RPMI7951 (cell line): ENCODE results near the gene KRT80. TPM values are rescaled to one million over a fixed set of nuclear protein-coding genes. Genes with fewer than 3 reads are reported as not detected.
A peak's percentile ranks its signal among the peaks of the same experiment; 100 is the strongest.

Experiments used
- DNase-seq: peaks from one replicate; pipeline ENCODE4 v3.0.0-alpha.2; 2012; ENCODE audit warnings: low read depth
- total RNA-seq: library from RNA; depleted of rRNA; stranded (reverse); fragments of >200 nt; shearing (Covaris generic); gene quantifications from 2 replicates; pipeline ENCODE4 v1.2.3, GENCODE V29; 2014

The KRT80 gene
- total RNA-seq, 1 experiment from 2014 or later: 1.3 TPM

DNA sequence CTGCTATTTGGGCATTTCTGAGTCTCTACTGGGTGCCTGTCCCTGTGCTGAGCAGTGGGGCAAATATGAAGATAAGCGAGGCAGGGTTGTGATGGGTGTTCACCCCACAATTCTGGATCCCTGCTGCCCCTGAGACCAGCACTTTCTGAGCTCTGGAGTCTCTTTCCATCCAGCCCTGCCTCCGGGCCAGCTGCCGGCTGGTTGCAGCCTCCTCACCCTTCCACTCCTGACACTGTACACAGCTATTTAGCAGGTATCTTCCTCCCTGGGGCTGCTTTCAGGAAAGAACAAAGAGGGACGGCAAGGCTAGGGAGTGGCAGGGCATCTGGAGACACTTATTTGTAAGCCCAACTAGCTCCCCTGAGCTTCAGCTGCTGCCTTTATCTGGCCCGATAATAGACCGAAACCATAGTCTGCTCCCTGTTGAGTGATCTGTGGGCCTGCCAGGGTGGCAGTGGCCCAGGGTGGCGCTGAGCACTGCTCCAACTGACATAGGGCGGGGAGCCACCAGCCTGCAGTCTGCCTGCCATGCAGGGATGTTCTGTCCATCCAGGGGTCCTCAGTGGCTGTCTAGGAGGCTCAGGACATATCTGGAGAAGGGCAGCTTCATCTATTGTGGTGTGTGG is 7.6 kb upstream of the KRT80 start:
- no peak for DNase-seq

GRCh38 chr12:52198454-52199215 is 6.8 kb upstream of the KRT80 start:
- no peak for DNase-seq

GRCh38 chr12:52197371-52198231 is 5.8 kb upstream of the KRT80 start:
- peak; percentile 66 for DNase-seq

DNA sequence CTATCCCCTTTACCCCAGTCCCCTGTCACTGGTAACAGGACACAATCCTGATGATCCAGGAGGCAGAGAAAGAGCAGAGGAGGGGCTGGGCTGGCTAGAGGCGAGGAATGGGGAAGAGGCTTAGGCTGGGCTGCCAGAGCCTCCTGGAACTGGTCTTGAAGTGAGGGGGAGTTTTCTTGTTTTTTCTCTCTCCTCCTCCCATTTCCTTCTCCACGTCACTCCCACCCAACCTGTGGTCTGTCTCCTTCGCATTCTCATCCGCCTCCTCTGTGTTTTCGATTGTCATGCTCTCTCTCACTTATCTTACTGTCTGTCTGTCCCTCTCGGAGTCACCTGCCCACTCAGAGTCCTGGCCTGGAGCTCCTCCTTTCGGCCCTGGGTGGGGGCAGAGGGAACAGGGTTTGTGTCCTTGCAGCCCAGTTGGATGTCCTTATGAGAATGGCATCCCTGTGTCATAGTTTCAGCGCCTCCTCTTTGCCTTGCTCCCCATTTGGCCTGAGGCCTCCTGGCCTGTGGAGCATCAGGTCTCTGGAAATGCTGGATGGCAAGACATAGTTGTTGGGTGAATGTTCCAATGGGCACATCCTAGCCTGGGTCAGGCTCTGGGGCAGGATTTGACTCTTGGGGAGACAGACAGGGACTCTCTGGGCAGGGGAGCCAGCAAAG is 3.4 kb upstream of the KRT80 start:
- DNase-seq: no peak

- no peak for DNase-seq
These were observed 2.2 kb upstream of the KRT80 start for GRCh38 chr12:52193991-52194390.

GRCh38 chr12:52193532-52193931 is 1.7 kb upstream of the KRT80 start:
- DNase-seq: no peak

DNA sequence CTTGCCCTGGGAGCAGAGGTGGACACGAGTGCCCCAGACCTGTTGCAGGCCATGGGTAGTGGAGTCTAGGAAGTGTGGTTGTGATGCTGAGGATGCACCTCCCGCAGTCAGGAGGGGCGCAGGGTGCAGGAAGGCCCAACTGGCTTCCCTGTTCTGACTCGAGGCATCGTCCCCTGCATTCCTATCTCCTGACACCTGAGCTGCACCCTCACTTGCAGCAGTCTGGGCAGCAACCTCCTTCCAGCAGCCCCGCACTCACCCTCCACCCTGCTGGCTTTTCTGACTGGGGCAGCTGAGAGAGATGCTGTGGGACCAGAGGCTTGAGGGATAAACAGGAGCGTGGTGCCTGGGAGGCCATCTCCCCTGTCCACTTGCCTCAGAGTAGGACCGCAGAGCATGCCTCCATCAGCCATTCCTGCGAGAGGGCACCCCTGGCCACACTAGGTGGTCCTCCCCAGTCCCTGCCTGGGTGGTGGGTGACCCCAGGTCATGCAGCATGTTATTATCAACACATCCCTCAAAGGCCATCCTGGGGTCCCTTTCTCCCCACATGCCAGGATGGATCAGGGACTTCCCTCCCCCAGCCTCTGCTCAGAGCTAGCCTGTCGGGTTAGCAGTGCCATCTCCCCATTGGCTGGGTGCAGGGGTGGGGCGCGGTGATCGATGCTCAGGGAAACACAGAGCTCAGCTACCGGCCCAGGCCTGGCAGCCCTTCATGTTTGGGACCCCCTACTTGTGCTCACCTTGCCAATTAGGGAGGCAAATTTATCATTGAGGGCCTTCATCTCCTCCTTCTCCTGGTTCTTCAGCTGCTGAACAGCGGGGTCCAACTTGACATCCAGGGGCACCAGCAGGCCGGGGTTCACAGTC is 719 bp downstream of the KRT80 start:
- DNase-seq: no peak

- DNase-seq: peak; percentile 67
These were observed 2.2 kb downstream of the KRT80 start for GRCh38 chr12:52189376-52190174.

DNA sequence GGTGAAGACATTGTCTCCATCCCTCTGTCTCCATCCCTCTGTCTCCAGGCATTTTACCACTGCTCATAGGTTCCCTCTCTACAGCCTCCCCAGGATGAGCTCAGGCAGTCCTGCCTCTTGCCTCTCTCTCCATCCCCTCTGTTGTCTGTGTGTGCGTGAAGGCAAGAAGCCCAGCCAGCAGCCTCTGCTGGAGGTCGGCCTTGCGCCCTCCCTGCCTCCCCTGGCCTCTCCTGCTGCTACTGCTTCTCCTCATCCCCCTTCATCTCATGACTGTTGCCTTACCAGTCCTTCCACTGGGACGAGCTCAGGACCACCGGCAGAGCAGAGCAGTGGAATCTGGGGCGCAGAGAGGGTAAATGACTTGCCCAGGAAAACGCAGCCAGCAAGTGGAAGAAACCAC is 3.2 kb downstream of the KRT80 start:
- no peak for DNase-seq

- DNase-seq: no peak
These were observed 4.2 kb downstream of the KRT80 start for GRCh38 chr12:52187640-52188039.

DNA sequence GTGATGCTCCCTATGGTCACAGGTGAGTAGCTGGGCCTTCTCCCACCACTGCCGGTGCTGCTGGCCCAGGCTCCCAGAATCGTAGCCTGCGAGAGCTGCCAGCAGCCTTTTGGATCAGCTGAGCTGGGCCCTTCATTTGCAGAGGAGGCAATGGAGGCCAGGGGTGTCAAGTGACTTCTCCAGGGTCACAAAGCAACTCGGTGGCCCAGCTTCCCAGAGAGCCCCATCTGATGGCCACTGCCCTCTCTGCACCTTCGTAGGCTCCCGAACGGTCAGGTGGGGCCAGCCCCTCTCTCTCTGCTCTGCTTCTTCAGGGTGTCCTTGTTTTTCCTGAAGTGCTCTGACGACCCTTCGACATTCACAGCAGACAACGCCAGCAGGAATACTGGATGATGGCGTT is 4.6 kb downstream of the KRT80 start:
- DNase-seq: no peak

- DNase-seq: peak; percentile 93
These were observed 5.5 kb downstream of the KRT80 start for GRCh38 chr12:52186118-52186840.

DNA sequence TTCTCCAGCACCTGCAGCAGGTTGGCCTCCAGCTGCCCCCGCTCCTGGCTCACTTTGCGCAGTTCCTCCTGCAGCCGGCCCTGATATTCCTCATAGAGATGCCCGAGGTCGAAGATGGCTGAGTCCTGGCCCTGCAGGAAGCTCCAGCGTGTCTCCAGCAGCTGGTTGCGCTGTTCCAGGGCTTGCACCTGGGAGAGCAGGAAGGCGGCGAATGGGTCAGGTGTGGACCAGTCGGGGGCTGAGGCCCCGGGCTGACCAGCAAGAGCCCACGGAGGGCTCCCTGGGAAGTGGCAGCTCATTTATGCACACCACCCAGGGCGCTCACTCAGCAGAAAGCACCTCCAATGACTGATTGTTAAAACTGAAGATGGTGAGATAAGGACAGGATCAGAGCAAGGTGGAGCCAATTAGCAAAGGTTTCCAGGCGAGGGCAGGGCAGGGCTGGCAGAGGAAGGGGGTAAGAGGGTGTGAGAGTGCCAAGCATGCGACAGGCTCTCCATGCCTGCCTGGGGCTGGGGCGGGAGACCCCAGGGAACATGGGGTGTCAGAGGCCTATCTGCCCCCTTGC is 6.3 kb downstream of the KRT80 start:
- no peak for DNase-seq

DNA sequence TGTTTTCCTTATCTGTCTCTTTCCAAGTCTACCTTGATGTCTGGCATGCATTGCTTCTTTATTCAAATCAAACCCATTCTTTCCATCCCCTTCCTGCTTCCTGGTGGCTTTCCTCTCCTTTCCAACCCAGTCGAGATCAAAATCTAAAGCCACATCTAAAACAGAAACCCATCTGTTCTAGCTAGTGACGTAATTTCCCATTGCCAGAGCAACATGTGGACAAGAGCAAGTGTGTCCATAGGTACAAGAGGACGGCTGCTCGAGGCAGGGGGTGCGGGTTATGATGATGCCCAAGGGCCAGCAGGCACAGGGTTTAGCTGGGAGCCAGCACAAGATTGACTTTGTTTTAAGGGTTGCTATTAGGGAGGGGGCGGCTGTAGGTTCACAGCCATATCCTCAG is 7.0 kb downstream of the KRT80 start:
- DNase-seq: peak; percentile 57

DNA sequence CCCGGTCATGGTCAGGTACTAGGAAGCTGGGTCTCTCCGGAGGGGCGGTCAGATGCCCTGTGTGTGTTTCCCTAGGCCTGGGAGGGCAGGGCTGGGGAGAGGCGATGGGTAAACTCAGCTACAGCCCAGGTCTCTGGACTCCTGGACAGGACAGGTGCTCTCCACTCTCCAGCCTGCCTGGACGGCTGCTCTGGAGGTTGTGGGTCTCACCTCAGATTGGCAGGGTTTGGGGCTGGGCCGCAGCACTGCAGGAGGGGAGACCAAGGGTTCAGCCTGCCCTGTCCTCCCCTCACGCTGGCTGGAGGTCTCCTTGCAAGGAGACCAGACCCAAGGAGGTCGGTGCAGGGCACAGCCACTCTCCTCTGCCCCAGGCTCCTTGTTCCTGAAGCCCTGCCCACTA is 7.8 kb downstream of the KRT80 start:
- no peak for DNase-seq

GRCh38 chr12:52183544-52183910 is 8.3 kb downstream of the KRT80 start:
- DNase-seq: no peak

DNA sequence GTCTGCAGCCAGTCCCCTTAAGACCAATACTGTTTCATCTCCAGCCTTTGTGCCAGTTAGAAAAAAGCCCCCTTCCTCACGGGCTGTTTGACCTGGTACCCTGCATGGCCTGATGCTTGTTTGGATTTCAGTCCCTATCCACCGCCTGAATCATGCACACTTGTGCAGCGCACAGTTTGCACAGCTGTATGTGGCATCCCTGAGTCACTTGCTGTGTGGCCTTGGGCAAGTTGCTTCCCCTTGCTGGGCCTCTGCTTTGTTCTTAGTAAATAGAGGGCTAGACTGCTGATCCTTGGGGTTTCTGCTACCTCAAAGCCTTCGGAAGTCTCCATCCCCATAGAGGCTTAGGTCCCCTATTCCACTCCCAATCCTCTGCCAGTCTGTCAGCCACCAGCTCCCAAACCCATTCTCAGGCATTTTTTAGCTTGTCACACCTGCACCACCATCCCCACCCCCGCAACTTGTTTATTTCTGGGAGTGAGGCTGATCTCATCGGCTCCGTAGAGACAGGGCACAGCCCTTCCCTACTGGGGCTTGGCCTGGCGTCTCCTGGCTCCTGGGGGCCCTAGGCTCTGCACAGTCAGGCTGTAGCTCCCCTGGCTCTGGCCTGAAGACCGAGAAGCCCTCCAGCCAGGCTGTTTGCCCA is 8.8 kb downstream of the KRT80 start:
- peak; percentile 63 for DNase-seq

DNA sequence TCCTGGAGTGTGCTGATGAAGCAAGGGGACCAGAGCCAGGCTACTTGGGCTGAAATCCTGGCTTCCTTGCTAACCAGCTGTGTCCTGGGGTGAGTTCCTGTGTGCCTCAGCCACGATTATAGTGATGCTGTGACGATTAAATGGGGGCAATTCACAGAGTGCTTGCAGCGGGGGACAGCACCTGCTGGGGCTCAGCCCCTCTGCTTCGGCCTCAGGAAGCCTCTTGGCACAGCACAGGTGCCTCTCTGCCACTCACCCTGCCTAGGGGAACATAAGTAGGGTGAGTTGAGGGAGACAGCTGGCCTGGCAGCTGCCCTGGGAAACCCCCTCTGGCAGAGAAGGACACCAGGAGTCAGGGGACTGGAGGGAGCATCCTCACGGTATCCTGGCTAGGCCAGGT is 9.4 kb downstream of the KRT80 start:
- no peak for DNase-seq

GRCh38 chr12:52181746-52182145 is 10.1 kb downstream of the KRT80 start:
- DNase-seq: peak; percentile 81
